Liver (tissue), 3 donors: ENCODE data around the gene STX16.

Experiments
- CTCF ChIP-seq: fragments of 150-350 bp; IDR thresholded peaks from 2 replicates; pipeline ENCODE4 v1.5.1; 2017; ENCODE audit warnings: improper control_type of control experiment, low read depth, low read length; ENCODE audit not compliant: missing input control
- GABPA ChIP-seq, 2 donors: IDR thresholded peaks in 1 of 2; conservative IDR thresholded peaks in 1 of 2; 2 replicates each; pipeline ENCODE4 v1.6.1; 2016; ENCODE audit warnings: antibody characterized with exemption in 2 of 2, mild to moderate bottlenecking in 1 of 2, moderate library complexity in 1 of 2
- donor health status: healthy.
- donor health status: healthy.

- TF ChIP-seq CTCF (no peak), GABPA (IDR thresholded peaks at IDR 0.05 in 1 of 2, conservative IDR thresholded peaks at IDR 0.05 in 1 of 2) (no peak)
These were observed 62.0 kb downstream of the STX16 start for GRCh38 chr20:58712806-58713731.
